ENCODE results near the gene RPL9.
"Not testable (repeated sequence)": the region's sequence is repeated elsewhere in the genome, so short reads cannot be mapped to it uniquely, and the experiment has no call there.

- not testable (repeated sequence) for TF ChIP-seq ZNF274 (IDR thresholded peaks at IDR 0.05; ENCODE audit: low read depth, low read length); YY1 (IDR thresholded peaks at IDR 0.05; ENCODE audit: insufficient read depth, insufficient read length); SUZ12 (IDR thresholded peaks at IDR 0.05; ENCODE audit: extremely low read depth, insufficient read depth, insufficient read length)
Measured at GRCh38 chr4:39425297-39425696, 33.4 kb downstream of the RPL9 start.

Measured in NT2/D1 (cell line).